CD14-positive monocyte (primary cell): ENCODE data around the gene DDAH1. TPM values are rescaled to one million over a fixed set of nuclear protein-coding genes. Genes with fewer than 3 reads are reported as not detected.

ENCODE experiments used
- DNase-seq, 3 donors: peaks; one replicate each; pipeline ENCODE4 v3.0.0-alpha.2; 2011 to 2022
- H2AFZ ChIP-seq: 2 replicates; pipeline ENCODE4 v1.6.0; 2012; ENCODE audit warnings: mild to moderate bottlenecking, low read depth, low read length, inconsistent platforms; ENCODE audit not compliant: insufficient read depth, poor library complexity, severe bottlenecking
- H3K27ac ChIP-seq, 2 donors: 1 replicate in 1 of 2; 2 replicates in 1 of 2; pipeline ENCODE4 v1.5.1; 2012 to 2013; ENCODE audit warnings: low read length in 2 of 2, control low read depth in 1 of 2, inconsistent platforms in 1 of 2, low read depth in 1 of 2, mild to moderate bottlenecking in 1 of 2
- H3K27me3 ChIP-seq, 2 donors: one replicate each; pipeline versions ENCODE4 v1.6.0 to v1.6.1; 2011 to 2013; ENCODE audit warnings: low read length in 2 of 2; ENCODE audit not compliant: control insufficient read depth in 2 of 2, insufficient read depth in 2 of 2
- H3K36me3 ChIP-seq, 2 donors: replicated peaks in 1 of 2; 1 replicate in 1 of 2; 2 replicates in 1 of 2; pipeline versions ENCODE4 v1.5.1 to v1.6.1; 2012 to 2013; ENCODE audit warnings: low read length in 2 of 2, control low read depth in 1 of 2, inconsistent platforms in 1 of 2, mild to moderate bottlenecking in 1 of 2; ENCODE audit not compliant: insufficient read depth in 2 of 2, control insufficient read depth in 1 of 2
- H3K4me1 ChIP-seq, 2 donors: 1 replicate in 1 of 2; 2 replicates in 1 of 2; pipeline versions ENCODE4 v1.5.1 to v1.6.1; 2012 to 2013; ENCODE audit warnings: low read length in 2 of 2, control low read depth in 1 of 2, inconsistent platforms in 1 of 2, mild to moderate bottlenecking in 1 of 2, moderate library complexity in 1 of 2; ENCODE audit not compliant: insufficient read depth in 2 of 2, control insufficient read depth in 1 of 2
- H3K4me2 ChIP-seq: replicated peaks from 2 replicates; pipeline ENCODE3; 2012; ENCODE audit warnings: low read length, moderate library complexity, mild to moderate bottlenecking; ENCODE audit not compliant: poor library complexity, severe bottlenecking; ENCODE audit errors: extremely low read depth
- H3K4me3 ChIP-seq, 3 experiments: fragments of 200-600 bp in 1 of 3; sonication (generic) in 1 of 3; replicated peaks in 1 of 3; 1 replicate in 2 of 3; 2 replicates in 1 of 3; pipeline ENCODE4 v1.5.1; 2011 to 2013; ENCODE audit warnings: low read length in 3 of 3, mild to moderate bottlenecking in 3 of 3, control low read depth in 2 of 3, low read depth in 2 of 3, inconsistent platforms in 1 of 3, moderate library complexity in 1 of 3
- H3K79me2 ChIP-seq: 2 replicates; pipeline ENCODE4 v1.6.0; 2012; ENCODE audit warnings: mild to moderate bottlenecking, control low read depth, inconsistent platforms, low read length, moderate library complexity; ENCODE audit not compliant: insufficient read depth
- H3K9ac ChIP-seq: 2 replicates; pipeline ENCODE4 v1.6.0; 2017; ENCODE audit warnings: low read length, mild to moderate bottlenecking; ENCODE audit not compliant: insufficient read depth, poor library complexity, severe bottlenecking
- H3K9me3 ChIP-seq, 2 donors: replicated peaks in 1 of 2; 1 replicate in 1 of 2; 2 replicates in 1 of 2; pipeline versions ENCODE4 v1.5.1 to v1.6.1; 2012 to 2013; ENCODE audit warnings: low read length in 2 of 2, control low read depth in 1 of 2; ENCODE audit not compliant: control insufficient read depth in 1 of 2, insufficient read depth in 1 of 2
- H4K20me1 ChIP-seq: 2 replicates; pipeline ENCODE4 v1.6.0; 2012; ENCODE audit warnings: mild to moderate bottlenecking, low read length, control low read depth, moderate library complexity; ENCODE audit not compliant: insufficient read depth
- H3K27ac Mint-ChIP-seq, 7 donors: one replicate each; pipeline ENCODE4 v1.8.0; 2020; ENCODE audit warnings: mild to moderate bottlenecking in 7 of 7, mixed read lengths in 7 of 7, moderate library complexity in 6 of 7, inconsistent platforms in 2 of 7
- H3K27me3 Mint-ChIP-seq, 3 donors: one replicate each; pipeline ENCODE4 v1.8.0; 2021 to 2022; ENCODE audit warnings: low read depth in 3 of 3, mild to moderate bottlenecking in 3 of 3, mixed read lengths in 3 of 3, moderate library complexity in 3 of 3, inconsistent platforms in 1 of 3
- H3K36me3 Mint-ChIP-seq, 2 donors: one replicate each; pipeline ENCODE4 v1.8.0; 2020; ENCODE audit warnings: mixed read lengths in 2 of 2, inconsistent platforms in 1 of 2, mild to moderate bottlenecking in 1 of 2
- H3K4me1 Mint-ChIP-seq: one replicate; pipeline ENCODE4 v1.8.0; 2020; ENCODE audit warnings: mild to moderate bottlenecking, mixed read lengths
- H3K4me3 Mint-ChIP-seq, 2 donors: one replicate each; pipeline ENCODE4 v1.8.0; 2020; ENCODE audit warnings: mild to moderate bottlenecking in 2 of 2, mixed read lengths in 2 of 2, moderate library complexity in 1 of 2
- H3K9me3 Mint-ChIP-seq, 7 donors: one replicate each; pipeline ENCODE4 v1.8.0; 2020 to 2022; ENCODE audit warnings: mixed read lengths in 7 of 7, mild to moderate bottlenecking in 6 of 7, moderate library complexity in 6 of 7, inconsistent platforms in 2 of 7
- CTCF ChIP-seq: fragments of 200-600 bp; IDR thresholded peaks from one replicate; pipeline ENCODE4 v1.8.0; 2022; ENCODE audit warnings: antibody characterized with exemption, mild to moderate bottlenecking
- WGBS: methylation state at CpG from one replicate; pipeline ENCODE4 v1.1.5; 2013; ENCODE audit warnings: missing lambda C conversion rate; ENCODE audit not compliant: insufficient coverage; 5-methylcytosine and 5-hydroxymethylcytosine counted together
- intact Hi-C, 2 donors: fragments of 100-400 bp; cut with micrococcal nuclease; formaldehyde crosslinking; loops; one replicate each; pipeline versions ENCODE4 v1.15.0 to v1.15.1; 2023
- polyA plus RNA-seq, 3 donors: library from polyadenylated mRNA; depleted of rRNA in 1 of 3; unstranded in 2 of 3; stranded (reverse) in 1 of 3; fragments of 300-500 nt in 2 of 3; fragments of >200 nt in 1 of 3; fragmentation: Illumina TruSeq in 2 of 3; gene quantifications; 1 replicate in 2 of 3; 2 replicates in 1 of 3; pipeline ENCODE4 v1.2.3, GENCODE V29; 2012 to 2021

DDAH1 gene
- polyA plus RNA-seq, 3 donors: not detected

- Histone ChIP-seq H2AFZ (no peak overlapping the region), H3K4me2 (no peak overlapping the region), H3K27ac (no peak overlapping the region), H3K27me3 (peaks cover 4 to 8% of the 10 kb centered on the region in 2 donors), H3K4me3 (no peak overlapping the region), H3K9me3 (no peaks in the 10 kb centered on the region), H3K4me1 (no peaks in the 10 kb centered on the region), H3K36me3 (no peaks in the 10 kb centered on the region), H3K9ac (no peak overlapping the region), H4K20me1 (no peaks in the 10 kb centered on the region), H3K79me2 (no peaks in the 10 kb centered on the region)
- no peaks in the 10 kb centered on the region for H3K9me3 Mint-ChIP-seq
- no peaks in the 10 kb centered on the region for H3K4me1 Mint-ChIP-seq
- intact Hi-C loops: no loop called here
- DNase-seq: no peak
- H3K27me3 Mint-ChIP-seq: peaks cover 2 to 28% (median 8%) of the 10 kb centered on the region in 3 donors
- WGBS: no CpG with 5 or more reads among the region's 5 CpGs
- no peak overlapping the region for H3K27ac Mint-ChIP-seq
- no peak overlapping the region for H3K4me3 Mint-ChIP-seq
- H3K36me3 Mint-ChIP-seq: no peaks in the 10 kb centered on the region
- TF ChIP-seq CTCF: no peak
Observed at GRCh38 chr1:85317560-85317959, 147.4 kb downstream of the DDAH1 start.

- WGBS: 100% methylated on average over 1 of the region's 2 CpGs
- DNase-seq: no peak
- H3K4me3 ChIP-seq: no peak overlapping the region
- H3K9me3 Mint-ChIP-seq: no peaks in the 10 kb centered on the region
- no peak overlapping the region for H3K4me2 ChIP-seq
- intact Hi-C loops: no loop called here
- no peaks in the 10 kb centered on the region for H3K4me1 Mint-ChIP-seq
- H3K27me3 ChIP-seq: peaks cover 4 to 8% of the 10 kb centered on the region in 2 donors
- no peak for TF ChIP-seq CTCF
- H4K20me1 ChIP-seq: no peaks in the 10 kb centered on the region
- peaks cover 2 to 34% (median 8%) of the 10 kb centered on the region in 3 donors for H3K27me3 Mint-ChIP-seq
- no peak overlapping the region for H3K9ac ChIP-seq
- H3K36me3 Mint-ChIP-seq: no peaks in the 10 kb centered on the region
- peak overlapping the region in 1 of 7 donors; percentile 62 for H3K27ac Mint-ChIP-seq
- H3K79me2 ChIP-seq: no peaks in the 10 kb centered on the region
- no peaks in the 10 kb centered on the region for H3K9me3 ChIP-seq
- H2AFZ ChIP-seq: no peak overlapping the region
- no peak overlapping the region for H3K27ac ChIP-seq
- H3K36me3 ChIP-seq: no peaks in the 10 kb centered on the region
- H3K4me3 Mint-ChIP-seq: no peak overlapping the region
- H3K4me1 ChIP-seq: no peaks in the 10 kb centered on the region
Observed at GRCh38 chr1:85316321-85316720, 148.6 kb downstream of the DDAH1 start.
